Measurements from ENCODE around the gene KCNJ15. TPM values are rescaled to one million over a fixed set of nuclear protein-coding genes. Genes with fewer than 3 reads are reported as not detected.

Gene KCNJ15
- total RNA-seq, 2 experiments from 2014 or later = 0.12 to 0.14 TPM

- ATAC-seq (peak; percentile 64), DNase-seq (no peak)
- no peaks in the 10 kb centered on the region for H3K9me3 Mint-ChIP-seq (ENCODE audit: low read depth)
- ChIA-PET CTCF (interaction anchor here (1.1 kb wide), 1 partner anchor 25 kb away, joined by 3 read pairs; no protein-coding TSS in a partner anchor), POLR2A (interaction anchor here (0.6 kb wide), 1 partner anchor 1041 kb away, joined by 3 read pairs; no protein-coding TSS in a partner anchor)
- no peak overlapping the region for H3K27ac Mint-ChIP-seq
- H3K4me3 Mint-ChIP-seq = no peak overlapping the region
- intact Hi-C loops (cut with DNase I, micrococcal nuclease) = loop anchor here (2.0 kb wide), 3 partner anchors 21 to 79 kb away; no protein-coding TSS in a partner anchor
- no peaks in the 10 kb centered on the region for H3K27me3 Mint-ChIP-seq
- H3K36me3 Mint-ChIP-seq (ENCODE audit: low read depth) = no peaks in the 10 kb centered on the region
- peaks cover 34% of the 10 kb centered on the region for H3K4me1 Mint-ChIP-seq
These were observed 12.8 kb downstream of the KCNJ15 start for GRCh38 chr21:38269576-38269936.

- ChIA-PET CTCF (interaction anchor here (0.9 to 1.0 kb wide), 2 partner anchors 13 to 20 kb away, joined by 3 to 4 read pairs; no protein-coding TSS in a partner anchor), POLR2A (no interaction called here)
- intact Hi-C loops (cut with DNase I, micrococcal nuclease) = no loop called here
- Mint-ChIP-seq H3K27me3 (no peaks in the 10 kb centered on the region), H3K9me3 (ENCODE audit: low read depth) (no peaks in the 10 kb centered on the region), H3K4me3 (no peak overlapping the region), H3K27ac (no peak overlapping the region), H3K36me3 (ENCODE audit: low read depth) (no peaks in the 10 kb centered on the region), H3K4me1 (peaks cover 32% of the 10 kb centered on the region)
- DNase-seq (peak; percentile 18), ATAC-seq (no peak)
These were observed 15.4 kb downstream of the KCNJ15 start for GRCh38 chr21:38272215-38272614.

GRCh38 chr21:38273745-38274542, 17.2 kb downstream of the KCNJ15 start:
- Mint-ChIP-seq H3K36me3 (ENCODE audit: low read depth) (no peaks in the 10 kb centered on the region), H3K27me3 (peaks cover 2% of the 10 kb centered on the region), H3K4me3 (no peak overlapping the region), H3K9me3 (ENCODE audit: low read depth) (no peaks in the 10 kb centered on the region), H3K4me1 (peaks cover 22% of the 10 kb centered on the region), H3K27ac (no peak overlapping the region)
- ATAC-seq (no peak), DNase-seq (no peak)
- intact Hi-C loops (cut with DNase I, micrococcal nuclease) = no loop called here
- ChIA-PET POLR2A (no interaction called here), CTCF (interaction anchor here (0.9 to 1.4 kb wide), 4 partner anchors 12 to 67 kb away, joined by 3 to 4 read pairs (median 3); no protein-coding TSS in a partner anchor)

- H3K27me3 Mint-ChIP-seq = peaks cover 4% of the 10 kb centered on the region
- peaks cover 12% of the 10 kb centered on the region for H3K4me1 Mint-ChIP-seq
- DNase-seq = peak; percentile 42
- H3K36me3 Mint-ChIP-seq (ENCODE audit: low read depth) = no peaks in the 10 kb centered on the region
- intact Hi-C loops (cut with DNase I, micrococcal nuclease) = loop anchor here (1.0 to 2.0 kb wide), 2 partner anchors 28 to 33 kb away; no protein-coding TSS in a partner anchor
- no peak overlapping the region for H3K27ac Mint-ChIP-seq
- peak; percentile 98 for ATAC-seq
- POLR2A ChIA-PET = interaction anchor here (0.7 kb wide), 1 partner anchor 73 kb away, joined by 3 read pairs; no protein-coding TSS in a partner anchor
- no peak overlapping the region for H3K4me3 Mint-ChIP-seq
- CTCF ChIA-PET = interaction anchor here (0.7 to 1.1 kb wide), 6 partner anchors 22 to 111 kb away, joined by 3 to 6 read pairs (median 4); no protein-coding TSS in a partner anchor
- H3K9me3 Mint-ChIP-seq (ENCODE audit: low read depth) = no peaks in the 10 kb centered on the region
These were observed 20.8 kb downstream of the KCNJ15 start for GRCh38 chr21:38277501-38278131.

GRCh38 chr21:38280454-38280853, 23.7 kb downstream of the KCNJ15 start:
- ChIA-PET CTCF (no interaction called here), POLR2A (no interaction called here)
- intact Hi-C loops (cut with DNase I, micrococcal nuclease) = no loop called here
- Mint-ChIP-seq H3K36me3 (ENCODE audit: low read depth) (no peaks in the 10 kb centered on the region), H3K4me1 (peaks cover 12% of the 10 kb centered on the region), H3K27ac (no peak overlapping the region), H3K9me3 (ENCODE audit: low read depth) (no peaks in the 10 kb centered on the region), H3K4me3 (no peak overlapping the region), H3K27me3 (peaks cover 6% of the 10 kb centered on the region)
- DNase-seq = no peak
- no peak for ATAC-seq

- no peaks in the 10 kb centered on the region for H3K36me3 Mint-ChIP-seq (ENCODE audit: low read depth)
- intact Hi-C loops (cut with DNase I, micrococcal nuclease) = no loop called here
- peaks cover 12% of the 10 kb centered on the region for H3K4me1 Mint-ChIP-seq
- ChIA-PET CTCF (no interaction called here), POLR2A (no interaction called here)
- H3K9me3 Mint-ChIP-seq (ENCODE audit: low read depth) = no peaks in the 10 kb centered on the region
- ATAC-seq (no peak), DNase-seq (no peak)
- H3K27ac Mint-ChIP-seq = no peak overlapping the region
- H3K4me3 Mint-ChIP-seq = no peak overlapping the region
- peaks cover 6% of the 10 kb centered on the region for H3K27me3 Mint-ChIP-seq
These were observed 24.1 kb downstream of the KCNJ15 start for GRCh38 chr21:38280867-38281266.

- Mint-ChIP-seq H3K9me3 (ENCODE audit: low read depth) (no peaks in the 10 kb centered on the region), H3K27ac (no peak overlapping the region), H3K4me1 (peaks cover under 1% of the 10 kb centered on the region), H3K27me3 (peaks cover 8% of the 10 kb centered on the region), H3K4me3 (no peak overlapping the region), H3K36me3 (ENCODE audit: low read depth) (no peaks in the 10 kb centered on the region)
- intact Hi-C loops (cut with DNase I, micrococcal nuclease) = no loop called here
- ChIA-PET CTCF (no interaction called here), POLR2A (no interaction called here)
- DNase-seq (no peak), ATAC-seq (no peak)
These were observed 26.1 kb downstream of the KCNJ15 start for GRCh38 chr21:38282921-38283320.

- no peaks in the 10 kb centered on the region for H3K9me3 Mint-ChIP-seq (ENCODE audit: low read depth)
- no peaks in the 10 kb centered on the region for H3K4me1 Mint-ChIP-seq
- DNase-seq (no peak), ATAC-seq (no peak)
- no peak overlapping the region for H3K4me3 Mint-ChIP-seq
- intact Hi-C loops (cut with DNase I, micrococcal nuclease) = no loop called here
- ChIA-PET POLR2A (no interaction called here), CTCF (interaction anchor here (0.6 kb wide), 1 partner anchor 40 kb away, joined by 7 read pairs; no protein-coding TSS in a partner anchor)
- H3K36me3 Mint-ChIP-seq (ENCODE audit: low read depth) = no peaks in the 10 kb centered on the region
- H3K27me3 Mint-ChIP-seq = peaks cover 4% of the 10 kb centered on the region
- H3K27ac Mint-ChIP-seq = no peak overlapping the region
These were observed 27.4 kb downstream of the KCNJ15 start for GRCh38 chr21:38284216-38284615.

- Mint-ChIP-seq H3K4me3 (no peak overlapping the region), H3K9me3 (ENCODE audit: low read depth) (no peaks in the 10 kb centered on the region), H3K36me3 (ENCODE audit: low read depth) (no peaks in the 10 kb centered on the region), H3K4me1 (no peaks in the 10 kb centered on the region), H3K27ac (no peak overlapping the region), H3K27me3 (peaks cover 4% of the 10 kb centered on the region)
- ATAC-seq (no peak), DNase-seq (no peak)
- CTCF ChIA-PET = interaction anchor here (1.1 kb wide), 1 partner anchor 25 kb away, joined by 4 read pairs; no protein-coding TSS in a partner anchor
- intact Hi-C loops (cut with DNase I, micrococcal nuclease) = no loop called here
- POLR2A ChIA-PET = no interaction called here
These were observed 30.1 kb downstream of the KCNJ15 start for GRCh38 chr21:38286739-38287471.

- CTCF ChIA-PET = no interaction called here
- Mint-ChIP-seq H3K27ac (no peak overlapping the region), H3K36me3 (ENCODE audit: low read depth) (no peaks in the 10 kb centered on the region), H3K4me1 (no peaks in the 10 kb centered on the region), H3K4me3 (no peak overlapping the region), H3K27me3 (peaks cover 4% of the 10 kb centered on the region), H3K9me3 (ENCODE audit: low read depth) (no peaks in the 10 kb centered on the region)
- ATAC-seq (no peak), DNase-seq (no peak)
- POLR2A ChIA-PET = no interaction called here
- intact Hi-C loops (cut with DNase I, micrococcal nuclease) = no loop called here
These were observed 30.7 kb downstream of the KCNJ15 start for GRCh38 chr21:38287476-38287875.

- DNase-seq (no peak), ATAC-seq (no peak)
- Mint-ChIP-seq H3K4me1 (peaks cover 6% of the 10 kb centered on the region), H3K4me3 (no peak overlapping the region), H3K36me3 (ENCODE audit: low read depth) (no peaks in the 10 kb centered on the region), H3K9me3 (ENCODE audit: low read depth) (no peaks in the 10 kb centered on the region), H3K27ac (no peak overlapping the region), H3K27me3 (peaks cover 4% of the 10 kb centered on the region)
- intact Hi-C loops (cut with DNase I, micrococcal nuclease) = no loop called here
- CTCF ChIA-PET = interaction anchor here (1.1 to 2.3 kb wide), 2 partner anchors 63 to 75 kb away, joined by 4 to 5 read pairs; no protein-coding TSS in a partner anchor
- POLR2A ChIA-PET = no interaction called here
These were observed 33.1 kb downstream of the KCNJ15 start for GRCh38 chr21:38289705-38290485.

All from activated CD4-positive, alpha-beta T cell treated with anti-CD3 and anti-CD28 coated beads for 36 hours (primary cell).